Measurements from ENCODE around the gene UGT1A1.

DNA sequence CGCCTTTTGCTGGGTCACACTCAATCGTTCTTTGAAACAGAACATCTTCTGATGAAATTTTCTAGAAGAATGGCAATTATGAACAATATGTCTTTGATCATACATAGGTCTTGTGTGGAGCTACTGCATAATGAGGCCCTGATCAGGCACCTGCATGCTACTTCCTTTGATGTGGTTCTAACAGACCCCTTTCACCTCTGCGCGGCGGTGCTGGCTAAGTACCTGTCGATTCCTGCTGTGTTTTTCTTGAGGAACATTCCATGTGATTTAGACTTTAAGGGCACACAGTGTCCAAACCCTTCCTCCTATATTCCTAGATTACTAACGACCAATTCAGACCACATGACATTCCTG lies 46.8 kb upstream of the UGT1A1 start:
- TF ChIP-seq, protein P1, sequence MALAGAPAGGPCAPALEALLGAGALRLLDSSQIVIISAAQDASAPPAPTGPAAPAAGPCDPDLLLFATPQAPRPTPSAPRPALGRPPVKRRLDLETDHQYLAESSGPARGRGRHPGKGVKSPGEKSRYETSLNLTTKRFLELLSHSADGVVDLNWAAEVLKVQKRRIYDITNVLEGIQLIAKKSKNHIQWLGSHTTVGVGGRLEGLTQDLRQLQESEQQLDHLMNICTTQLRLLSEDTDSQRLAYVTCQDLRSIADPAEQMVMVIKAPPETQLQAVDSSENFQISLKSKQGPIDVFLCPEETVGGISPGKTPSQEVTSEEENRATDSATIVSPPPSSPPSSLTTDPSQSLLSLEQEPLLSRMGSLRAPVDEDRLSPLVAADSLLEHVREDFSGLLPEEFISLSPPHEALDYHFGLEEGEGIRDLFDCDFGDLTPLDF (CRISPR knock-in tag; IDR thresholded peaks at IDR 0.05) = no peak
- TF ChIP-seq TGIF2 (CRISPR knock-in tag; IDR thresholded peaks at IDR 0.05) (no peak), JUNB (CRISPR knock-in tag; IDR thresholded peaks at IDR 0.05; ENCODE audit: borderline replicate concordance) (no peak), ZNF121 (CRISPR knock-in tag; IDR thresholded peaks at IDR 0.05) (no peak), MXI1 (IDR thresholded peaks at IDR 0.05; ENCODE audit: borderline replicate concordance, low read depth, low read length) (no peak), IRF2 (CRISPR knock-in tag; IDR thresholded peaks at IDR 0.05) (no peak)
- TF ChIP-seq, protein P2, sequence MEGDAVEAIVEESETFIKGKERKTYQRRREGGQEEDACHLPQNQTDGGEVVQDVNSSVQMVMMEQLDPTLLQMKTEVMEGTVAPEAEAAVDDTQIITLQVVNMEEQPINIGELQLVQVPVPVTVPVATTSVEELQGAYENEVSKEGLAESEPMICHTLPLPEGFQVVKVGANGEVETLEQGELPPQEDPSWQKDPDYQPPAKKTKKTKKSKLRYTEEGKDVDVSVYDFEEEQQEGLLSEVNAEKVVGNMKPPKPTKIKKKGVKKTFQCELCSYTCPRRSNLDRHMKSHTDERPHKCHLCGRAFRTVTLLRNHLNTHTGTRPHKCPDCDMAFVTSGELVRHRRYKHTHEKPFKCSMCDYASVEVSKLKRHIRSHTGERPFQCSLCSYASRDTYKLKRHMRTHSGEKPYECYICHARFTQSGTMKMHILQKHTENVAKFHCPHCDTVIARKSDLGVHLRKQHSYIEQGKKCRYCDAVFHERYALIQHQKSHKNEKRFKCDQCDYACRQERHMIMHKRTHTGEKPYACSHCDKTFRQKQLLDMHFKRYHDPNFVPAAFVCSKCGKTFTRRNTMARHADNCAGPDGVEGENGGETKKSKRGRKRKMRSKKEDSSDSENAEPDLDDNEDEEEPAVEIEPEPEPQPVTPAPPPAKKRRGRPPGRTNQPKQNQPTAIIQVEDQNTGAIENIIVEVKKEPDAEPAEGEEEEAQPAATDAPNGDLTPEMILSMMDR (CRISPR knock-in tag; IDR thresholded peaks at IDR 0.05) = no peak
- TF ChIP-seq, protein P3, sequence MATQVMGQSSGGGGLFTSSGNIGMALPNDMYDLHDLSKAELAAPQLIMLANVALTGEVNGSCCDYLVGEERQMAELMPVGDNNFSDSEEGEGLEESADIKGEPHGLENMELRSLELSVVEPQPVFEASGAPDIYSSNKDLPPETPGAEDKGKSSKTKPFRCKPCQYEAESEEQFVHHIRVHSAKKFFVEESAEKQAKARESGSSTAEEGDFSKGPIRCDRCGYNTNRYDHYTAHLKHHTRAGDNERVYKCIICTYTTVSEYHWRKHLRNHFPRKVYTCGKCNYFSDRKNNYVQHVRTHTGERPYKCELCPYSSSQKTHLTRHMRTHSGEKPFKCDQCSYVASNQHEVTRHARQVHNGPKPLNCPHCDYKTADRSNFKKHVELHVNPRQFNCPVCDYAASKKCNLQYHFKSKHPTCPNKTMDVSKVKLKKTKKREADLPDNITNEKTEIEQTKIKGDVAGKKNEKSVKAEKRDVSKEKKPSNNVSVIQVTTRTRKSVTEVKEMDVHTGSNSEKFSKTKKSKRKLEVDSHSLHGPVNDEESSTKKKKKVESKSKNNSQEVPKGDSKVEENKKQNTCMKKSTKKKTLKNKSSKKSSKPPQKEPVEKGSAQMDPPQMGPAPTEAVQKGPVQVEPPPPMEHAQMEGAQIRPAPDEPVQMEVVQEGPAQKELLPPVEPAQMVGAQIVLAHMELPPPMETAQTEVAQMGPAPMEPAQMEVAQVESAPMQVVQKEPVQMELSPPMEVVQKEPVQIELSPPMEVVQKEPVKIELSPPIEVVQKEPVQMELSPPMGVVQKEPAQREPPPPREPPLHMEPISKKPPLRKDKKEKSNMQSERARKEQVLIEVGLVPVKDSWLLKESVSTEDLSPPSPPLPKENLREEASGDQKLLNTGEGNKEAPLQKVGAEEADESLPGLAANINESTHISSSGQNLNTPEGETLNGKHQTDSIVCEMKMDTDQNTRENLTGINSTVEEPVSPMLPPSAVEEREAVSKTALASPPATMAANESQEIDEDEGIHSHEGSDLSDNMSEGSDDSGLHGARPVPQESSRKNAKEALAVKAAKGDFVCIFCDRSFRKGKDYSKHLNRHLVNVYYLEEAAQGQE (IDR thresholded peaks at IDR 0.05; ENCODE audit: borderline replicate concordance in 1 of 2, low read depth in 1 of 2, low read length in 2 of 2) = no peak
